NCI-H510A treated with DMSO at 0.1 percent for 48 hours (cell line): ENCODE data around the gene NT5C3A.
A peak's percentile ranks its signal among the peaks of the same experiment; 100 is the strongest.
"Not testable (repeated sequence)": the region's sequence is repeated elsewhere in the genome, so short reads cannot be mapped to it uniquely, and the experiment has no call there.

ENCODE experiments used
- DNase-seq: peaks from one replicate; lab custom pipeline; 2025; lab: John Stamatoyannopoulos, UW

NT5C3A gene

DNA sequence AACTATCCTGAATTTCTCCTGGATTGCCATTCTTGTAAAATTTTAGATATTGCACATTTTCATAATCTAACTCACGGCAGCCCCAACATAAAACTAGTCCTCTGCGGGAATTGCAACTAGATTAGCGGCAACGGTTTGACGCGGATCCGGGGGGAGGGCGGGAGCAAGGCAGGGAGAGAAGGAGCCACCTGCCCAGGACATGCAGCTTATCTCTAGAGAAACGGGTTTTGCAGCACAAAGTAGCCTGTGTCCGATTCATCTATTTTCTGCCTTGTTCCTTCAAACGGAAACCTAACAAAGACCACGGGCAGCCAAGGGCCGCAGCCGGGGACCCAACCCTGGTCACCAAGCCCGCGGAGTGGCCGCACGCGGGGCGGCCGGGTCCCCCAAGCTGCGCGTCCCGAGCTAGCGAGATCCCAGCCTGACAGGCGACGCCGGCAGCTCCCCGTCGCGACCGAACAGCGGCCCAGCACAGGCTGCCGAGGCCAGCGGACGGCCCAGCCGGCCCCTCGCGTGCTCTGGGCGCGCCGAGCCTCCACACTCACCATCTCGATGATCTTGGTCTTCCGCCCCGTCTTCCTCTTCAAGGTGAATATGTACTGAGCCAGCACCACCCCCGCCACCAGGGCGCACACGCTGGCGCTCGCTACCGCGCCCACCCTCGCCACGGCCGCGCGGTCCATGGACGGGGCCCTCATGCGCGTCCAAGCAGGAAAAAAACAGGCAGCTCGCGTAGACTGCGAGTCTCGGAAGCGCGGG is at the start of gene NT5C3A:
Gene NT5C3A (minus strand): TSS at position 754 of the 759 bp plus-strand sequence. CDS start 71 bp downstream, at position 683.
- peak; percentile 39 for DNase-seq

GRCh38 chr7:33111614-33112013 is 49.0 kb upstream of the NT5C3A start:
- DNase-seq: no peak

- DNase-seq: peak; percentile 8
Observed at GRCh38 chr7:33109758-33110238, 47.2 kb upstream of the NT5C3A start.

- DNase-seq: peak; percentile 85
Observed at GRCh38 chr7:33109005-33109757, 46.6 kb upstream of the NT5C3A start, which contains the start of gene RP9. RP9 (minus strand) TSS chr7:33109404; CDS start chr7:33109372, 32 bp downstream.

DNA sequence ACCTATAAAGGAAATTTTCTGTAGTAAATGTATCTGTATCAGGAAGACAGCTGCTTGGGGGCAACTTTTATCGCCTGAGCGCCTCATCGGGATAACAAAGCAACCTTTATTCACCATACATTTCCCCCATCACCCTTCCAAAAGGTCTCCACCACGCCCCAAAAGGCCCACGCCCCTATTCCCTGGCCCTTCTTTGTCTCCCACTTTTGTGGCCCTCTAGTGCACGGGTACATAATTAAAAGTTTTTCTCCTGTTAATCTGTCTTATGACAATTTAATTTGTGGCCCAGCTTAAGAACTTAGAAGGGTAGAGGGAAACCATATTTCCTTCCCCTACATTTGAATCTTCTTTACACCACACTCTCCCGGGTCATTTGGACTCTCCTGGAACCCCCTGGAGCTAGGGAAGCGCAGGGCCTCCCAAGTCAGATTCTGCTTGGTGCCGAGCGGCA is 46.0 kb upstream of the NT5C3A start:
- peak; percentile 25 for DNase-seq

- peak; percentile 29 for DNase-seq
Observed at GRCh38 chr7:33107136-33108066, 44.8 kb upstream of the NT5C3A start.

GRCh38 chr7:33101906-33102305 is 39.3 kb upstream of the NT5C3A start:
- DNase-seq: no peak

DNA sequence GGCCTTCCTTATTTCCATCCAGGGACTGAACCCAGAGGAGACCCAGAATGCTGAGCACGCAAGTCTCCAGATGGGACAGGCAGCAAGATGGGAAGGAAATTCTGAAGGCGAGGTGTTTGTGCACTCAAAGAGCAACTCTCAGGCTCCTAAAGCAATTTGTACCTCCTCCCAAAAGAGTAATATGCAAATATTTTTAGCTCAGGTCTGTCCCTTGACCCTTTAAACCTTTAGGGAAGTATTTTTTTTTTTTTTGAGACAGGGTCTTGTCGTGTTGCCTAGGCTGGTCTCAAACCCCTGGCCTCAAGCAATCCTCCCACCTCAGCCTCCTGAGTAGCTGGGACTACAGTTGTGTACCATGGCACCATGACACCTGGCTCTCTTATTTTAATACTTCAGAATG is 38.2 kb upstream of the NT5C3A start:
- no peak for DNase-seq

DNA sequence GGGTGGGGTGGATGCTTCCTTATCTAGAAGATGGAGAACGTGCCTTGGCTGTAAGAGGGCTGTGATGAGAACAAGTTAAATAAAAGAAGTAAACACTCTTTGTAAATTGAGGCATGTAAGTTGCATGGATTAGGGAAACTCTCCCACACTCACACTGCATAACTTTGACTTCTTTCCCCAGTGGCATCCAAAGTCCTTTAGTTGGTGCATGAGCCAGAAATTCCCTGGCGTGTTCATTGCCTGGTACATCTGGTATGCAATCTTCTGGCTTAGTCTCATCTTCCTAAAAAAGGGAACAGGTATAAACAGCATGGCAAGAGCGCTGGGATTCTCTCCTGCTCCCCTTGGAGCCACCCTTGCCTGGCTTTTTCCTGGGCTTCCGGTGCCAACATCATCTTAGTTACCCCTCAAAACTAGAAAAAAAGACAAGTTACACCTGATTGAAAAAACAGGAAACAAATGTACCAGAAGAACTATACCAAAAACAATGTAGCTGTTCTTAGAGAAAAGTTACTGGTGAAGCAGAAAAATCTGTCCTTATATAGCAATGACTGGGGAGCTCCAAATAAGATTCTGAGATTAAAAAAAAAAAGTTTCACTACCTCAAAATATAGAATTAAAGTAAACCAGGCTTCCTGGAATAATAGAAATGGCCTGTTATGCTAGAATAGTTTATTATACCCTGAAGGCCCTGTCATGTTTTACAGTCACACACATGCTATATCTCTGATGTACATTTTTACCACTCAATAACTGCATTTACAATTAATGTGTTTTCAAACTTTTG is 36.8 kb upstream of the NT5C3A start:
- DNase-seq: no peak

GRCh38 chr7:33094745-33095275 is 32.2 kb upstream of the NT5C3A start:
- DNase-seq: not testable (repeated sequence)

GRCh38 chr7:33093266-33093665 is 30.7 kb upstream of the NT5C3A start:
- no peak for DNase-seq

DNA sequence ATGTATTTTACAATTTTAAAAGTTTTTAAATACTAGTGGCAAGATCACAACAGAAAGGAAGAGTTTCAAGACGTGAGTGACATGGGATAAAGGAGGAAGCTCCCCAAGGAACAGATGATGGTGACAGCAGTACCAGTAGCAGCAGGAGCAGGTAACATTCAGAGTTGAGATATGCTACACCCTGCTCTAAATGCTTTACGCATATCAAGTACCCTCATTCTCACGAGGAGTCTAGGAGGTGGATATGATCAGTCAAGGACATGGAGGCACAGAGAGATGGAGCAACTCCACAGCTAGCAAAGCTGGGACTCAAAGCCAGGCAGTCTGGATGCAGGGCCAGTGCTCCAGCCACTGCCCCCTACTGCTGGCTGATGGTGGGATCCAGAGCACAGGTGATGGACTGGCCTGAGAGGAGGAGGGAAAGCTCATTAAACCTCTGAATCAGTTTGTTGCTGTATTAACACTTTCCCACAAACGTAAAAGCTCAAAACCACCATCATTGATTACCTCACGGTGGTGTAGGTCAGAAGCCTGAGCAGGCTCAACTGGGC is 29.1 kb upstream of the NT5C3A start:
- no peak for DNase-seq

GRCh38 chr7:33091111-33091531 is 28.5 kb upstream of the NT5C3A start:
- DNase-seq: no peak

- DNase-seq: no peak
Observed at GRCh38 chr7:33089142-33089541, 26.6 kb upstream of the NT5C3A start.

DNA sequence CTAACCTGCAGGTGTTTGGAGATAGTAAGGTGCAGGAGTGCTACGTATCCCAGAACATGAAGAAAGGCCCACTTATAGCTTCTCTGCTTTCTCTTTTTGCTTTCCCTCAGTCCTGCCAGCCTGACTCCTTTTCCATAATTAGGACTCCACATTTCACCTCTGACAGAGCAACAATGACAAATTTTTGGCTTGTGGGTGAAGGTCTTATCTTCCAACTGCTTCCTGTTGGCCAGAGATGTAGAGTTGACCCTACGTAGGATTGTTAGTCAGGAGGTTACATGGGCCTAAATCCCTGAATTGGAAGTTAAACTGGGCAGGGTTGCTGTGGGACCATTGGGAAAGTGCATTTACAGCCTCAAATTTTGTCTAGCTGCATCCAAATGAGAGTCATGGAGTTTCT is 25.3 kb upstream of the NT5C3A start:
- no peak for DNase-seq

GRCh38 chr7:33087356-33087755 is 24.8 kb upstream of the NT5C3A start:
- DNase-seq: no peak

- DNase-seq: no peak
Observed at GRCh38 chr7:33079763-33080690, 17.5 kb upstream of the NT5C3A start.

GRCh38 chr7:33079096-33079495 is 16.5 kb upstream of the NT5C3A start:
- no peak for DNase-seq

GRCh38 chr7:33076737-33077136 is 14.2 kb upstream of the NT5C3A start:
- DNase-seq: no peak
